B cell (primary cell): Measurements from ENCODE around the gene TCFL5. TPM values are rescaled to one million over a fixed set of nuclear protein-coding genes. Genes with fewer than 3 reads are reported as not detected.

Source experiments
- ATAC-seq: fragments of 200-7000 bp; cut with Tn5 transposase; one replicate; pipeline ENCODE4 v1.10.0; 2021; ENCODE audit warnings: low read depth, mild to moderate bottlenecking, moderate number of reproducible peaks, moderate library complexity
- CTCF ChIA-PET: fragments of 350-600 bp; sonication (Branson Sonifier 250); formaldehyde crosslinking; loops from one replicate; lab custom pipeline; 2021; ENCODE audit warnings: antibody characterized with exemption, inconsistent platforms; lab: Charles Lee
- POLR2A ChIA-PET: fragments of 350-600 bp; sonication (Branson Sonifier 250); formaldehyde crosslinking; loops from one replicate; lab custom pipeline; 2021; ENCODE audit warnings: antibody characterized with exemption; lab: Charles Lee
- DNase-seq: peaks from one replicate; pipeline ENCODE4 v3.0.0; 2013
- H2AFZ ChIP-seq: 2 replicates; pipeline ENCODE4 v1.6.1; 2012; ENCODE audit warnings: mild to moderate bottlenecking, low read depth, low read length; ENCODE audit not compliant: insufficient read depth, poor library complexity, severe bottlenecking
- H3K27ac ChIP-seq, 2 donors: 1 replicate in 1 of 2; 2 replicates in 1 of 2; pipeline ENCODE4 v1.5.1; 2012 to 2013; ENCODE audit warnings: low read length in 2 of 2, mild to moderate bottlenecking in 2 of 2, moderate library complexity in 1 of 2
- H3K27me3 ChIP-seq, 4 experiments: fragments of 200-600 bp in 1 of 4; sonication (generic) in 1 of 4; replicated peaks in 1 of 4; 1 replicate in 2 of 4; 2 replicates in 2 of 4; pipeline versions ENCODE4 v1.6.1 to v1.7.0; 2013 to 2016; ENCODE audit warnings: low read length in 3 of 4, mild to moderate bottlenecking in 2 of 4, mixed read lengths in 1 of 4, moderate library complexity in 1 of 4; ENCODE audit not compliant: insufficient read depth in 4 of 4, control insufficient read depth in 3 of 4; ENCODE audit errors: control extremely low read depth in 1 of 4
- H3K36me3 ChIP-seq, 2 experiments: replicated peaks in 1 of 2; 1 replicate in 1 of 2; 2 replicates in 1 of 2; pipeline versions ENCODE4 v1.6.1 to v1.7.1; 2013; ENCODE audit warnings: low read length in 1 of 2; ENCODE audit not compliant: insufficient read depth in 2 of 2, control insufficient read depth in 1 of 2; ENCODE audit errors: control extremely low read depth in 1 of 2, extremely low read depth in 1 of 2
- H3K4me1 ChIP-seq, 2 donors: fragments of 200-600 bp in 1 of 2; sonication (generic) in 1 of 2; 1 replicate in 1 of 2; 2 replicates in 1 of 2; pipeline versions ENCODE4 v1.5.1 to v1.6.1; 2013 to 2017; ENCODE audit warnings: low read length in 2 of 2; ENCODE audit not compliant: control insufficient read depth in 2 of 2, insufficient read depth in 2 of 2
- H3K4me2 ChIP-seq: replicated peaks from 2 replicates; pipeline ENCODE3; 2012; ENCODE audit warnings: mild to moderate bottlenecking, low read depth, low read length; ENCODE audit not compliant: poor library complexity, severe bottlenecking
- H3K4me3 ChIP-seq, 5 experiments: fragments of 200-600 bp in 1 of 5; sonication (generic) in 1 of 5; 1 replicate in 3 of 5; 2 replicates in 2 of 5; pipeline versions ENCODE4 v1.5.1 to v1.7.0; 2011 to 2016; ENCODE audit warnings: low read length in 4 of 5, mild to moderate bottlenecking in 4 of 5, low read depth in 2 of 5, control low read depth in 1 of 5, moderate library complexity in 1 of 5; ENCODE audit not compliant: insufficient read depth in 1 of 5; ENCODE audit errors: control extremely low read depth in 1 of 5, extremely low read depth in 1 of 5
- H3K79me2 ChIP-seq: fragments of 200-600 bp; sonication (generic); one replicate; pipeline ENCODE4 v1.6.0; 2016; ENCODE audit warnings: low read length; ENCODE audit not compliant: control insufficient read depth, insufficient read depth
- H3K9ac ChIP-seq: fragments of 200-600 bp; sonication (generic); 2 replicates; pipeline ENCODE4 v1.6.1; 2017; ENCODE audit warnings: mild to moderate bottlenecking, low read length, moderate library complexity
- H3K9me3 ChIP-seq, 3 donors: one replicate each; pipeline versions ENCODE4 v1.6.1 to v1.7.1; 2013; ENCODE audit warnings: low read length in 2 of 3; ENCODE audit not compliant: control insufficient read depth in 2 of 3, insufficient read depth in 1 of 3; ENCODE audit errors: control extremely low read depth in 1 of 3
- H4K20me1 ChIP-seq: 2 replicates; pipeline ENCODE4 v1.6.0; 2012; ENCODE audit warnings: mild to moderate bottlenecking, low read length; ENCODE audit not compliant: insufficient read depth, control insufficient read depth, poor library complexity, severe bottlenecking
- H3K27ac Mint-ChIP-seq: one replicate; pipeline ENCODE4 v1.8.0; 2021; ENCODE audit warnings: mixed read lengths
- H3K27me3 Mint-ChIP-seq: one replicate; pipeline ENCODE4 v1.8.0; 2021; ENCODE audit warnings: mixed read lengths
- H3K4me1 Mint-ChIP-seq: one replicate; pipeline ENCODE4 v1.8.0; 2021; ENCODE audit warnings: mixed read lengths
- H3K4me3 Mint-ChIP-seq: one replicate; pipeline ENCODE4 v1.8.0; 2021; ENCODE audit warnings: mixed read lengths
- H3K9me3 Mint-ChIP-seq: one replicate; pipeline ENCODE4 v1.8.0; 2022; ENCODE audit warnings: mixed read lengths; ENCODE audit not compliant: insufficient read depth
- CTCF ChIP-seq: fragments of 200-600 bp; IDR thresholded peaks from one replicate; pipeline ENCODE4 v1.8.0; 2022; ENCODE audit warnings: antibody characterized with exemption, mild to moderate bottlenecking
- EZH2 ChIP-seq: IDR thresholded peaks from 2 replicates; pipeline ENCODE4 v1.6.1; 2012; ENCODE audit warnings: borderline replicate concordance, low read depth, mild to moderate bottlenecking, moderate library complexity, low read length; ENCODE audit not compliant: insufficient read depth, poor library complexity, severe bottlenecking
- WGBS: methylation state at CpG from one replicate; pipeline ENCODE4 v1.1.5; 2013; ENCODE audit warnings: missing lambda C conversion rate; ENCODE audit not compliant: insufficient coverage; 5-methylcytosine and 5-hydroxymethylcytosine counted together
- intact Hi-C: fragments of 100-400 bp; cut with micrococcal nuclease; formaldehyde crosslinking; loops from one replicate; pipeline ENCODE4 v1.10.0; 2022
- polyA plus RNA-seq: library from polyadenylated mRNA; depleted of rRNA; stranded (reverse); fragments of >200 nt; gene quantifications from 2 replicates; pipeline ENCODE4 v1.2.3, GENCODE V29; 2012
- total RNA-seq, 2 donors: library from RNA; stranded (reverse); fragments of 120-200 nt in 1 of 2; gene quantifications; 1 replicate in 1 of 2; 2 replicates in 1 of 2; pipeline versions ENCODE4 v1.2.3 to v1.2.4, GENCODE V29; 2013 to 2022

Gene TCFL5
- total and polyA plus RNA-seq, 2 donors (not counting 1 experiment from before 2014, with no cell fraction given) = 2.0 to 16.2 TPM

DNA sequence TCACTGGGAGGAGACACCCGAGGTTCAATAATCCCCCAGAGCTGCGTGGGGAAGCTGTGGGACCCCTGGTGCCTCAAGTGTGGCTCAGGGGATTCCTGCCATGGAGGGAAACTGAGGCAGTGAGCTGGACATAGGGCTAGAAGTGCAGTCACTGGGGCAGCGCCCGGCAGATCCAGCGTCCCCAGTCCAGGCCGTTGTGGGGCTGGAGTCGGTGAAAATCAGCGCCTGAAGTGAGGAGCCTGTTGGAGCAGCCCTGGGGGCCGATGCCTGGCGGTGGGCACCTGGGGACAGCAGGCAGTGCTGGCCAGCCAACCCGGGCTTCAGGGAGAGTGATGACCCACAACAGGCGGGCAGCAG lies 46.9 kb downstream of the TCFL5 start:
- H3K9me3 ChIP-seq = peaks cover 0 to 24% (median 0%) of the 10 kb centered on the region in 3 donors
- no peak overlapping the region for H2AFZ ChIP-seq
- 87% methylated on average over 12 of the region's 12 CpGs for WGBS
- intact Hi-C loops = no loop called here
- Mint-ChIP-seq H3K4me3 (peak overlapping the region; percentile 10), H3K4me1 (peaks cover 14% of the 10 kb centered on the region), H3K27me3 (peaks cover 17% of the 10 kb centered on the region), H3K9me3 (no peaks in the 10 kb centered on the region), H3K27ac (no peak overlapping the region)
- H3K9ac ChIP-seq = no peak overlapping the region
- H3K4me1 ChIP-seq = peaks cover 12 to 13% of the 10 kb centered on the region in 2 donors
- peaks cover 63% of the 10 kb centered on the region for H4K20me1 ChIP-seq
- no peak overlapping the region for H3K4me3 ChIP-seq
- no peak overlapping the region for H3K4me2 ChIP-seq
- no peak for TF ChIP-seq CTCF
- no peak for TF ChIP-seq EZH2
- DNase-seq = no peak
- H3K79me2 ChIP-seq = no peaks in the 10 kb centered on the region
- CTCF ChIA-PET = interaction anchor here (1.0 kb wide), 1 partner anchor 315 kb away, joined by 3 read pairs; no protein-coding TSS in a partner anchor
- peaks cover 0 to 37% of the 10 kb centered on the region in 2 experiments for H3K36me3 ChIP-seq
- H3K27me3 ChIP-seq = peaks cover 0 to 46% (median 26%) of the 10 kb centered on the region in 4 experiments
- H3K27ac ChIP-seq = no peak overlapping the region
- POLR2A ChIA-PET = interaction anchor here (1.1 to 1.7 kb wide), 2 partner anchors 10 to 21 kb away, joined by 3 to 4 read pairs; no protein-coding TSS in a partner anchor
- no peak for ATAC-seq

GRCh38 chr20:62814060-62814708 lies 47.4 kb downstream of the TCFL5 start:
- Histone ChIP-seq H3K27ac (no peak overlapping the region), H3K4me3 (no peak overlapping the region), H3K27me3 (peaks cover 0 to 41% (median 22%) of the 10 kb centered on the region in 4 experiments), H3K9me3 (peaks cover 0 to 24% (median 0%) of the 10 kb centered on the region in 3 donors), H3K36me3 (peaks cover 0 to 42% of the 10 kb centered on the region in 2 experiments), H3K79me2 (peaks cover 2% of the 10 kb centered on the region), H3K4me2 (no peak overlapping the region), H3K4me1 (peaks cover 12 to 13% of the 10 kb centered on the region in 2 donors), H3K9ac (no peak overlapping the region), H2AFZ (no peak overlapping the region), H4K20me1 (peaks cover 68% of the 10 kb centered on the region)
- DNase-seq (no peak), ATAC-seq (peak; percentile 29)
- intact Hi-C loops = no loop called here
- Mint-ChIP-seq H3K9me3 (no peaks in the 10 kb centered on the region), H3K4me1 (peaks cover 14% of the 10 kb centered on the region), H3K27me3 (peaks cover 17% of the 10 kb centered on the region), H3K27ac (no peak overlapping the region), H3K4me3 (peak overlapping the region; percentile 10)
- TF ChIP-seq CTCF (no peak), EZH2 (no peak)
- ChIA-PET POLR2A (interaction anchor here (1.1 to 1.7 kb wide), 2 partner anchors 10 to 20 kb away, joined by 3 to 4 read pairs; no protein-coding TSS in a partner anchor), CTCF (interaction anchor here (1.0 kb wide), 1 partner anchor 314 kb away, joined by 3 read pairs; no protein-coding TSS in a partner anchor)
- WGBS = 76% methylated on average over 11 of the region's 13 CpGs
